HG03354 (cell line): Measurements from ENCODE around the gene CHMP2A.
A peak's percentile ranks its signal among the peaks of the same experiment; 100 is the strongest.

Source experiments
- ATAC-seq: cut with Tn5 transposase; IDR thresholded peaks from one replicate; pipeline ENCODE4 v1.9.1; 2021; ENCODE audit warnings: mild to moderate bottlenecking; ENCODE audit not compliant: unreplicated experiment, poor library complexity, severe bottlenecking

CHMP2A gene

DNA sequence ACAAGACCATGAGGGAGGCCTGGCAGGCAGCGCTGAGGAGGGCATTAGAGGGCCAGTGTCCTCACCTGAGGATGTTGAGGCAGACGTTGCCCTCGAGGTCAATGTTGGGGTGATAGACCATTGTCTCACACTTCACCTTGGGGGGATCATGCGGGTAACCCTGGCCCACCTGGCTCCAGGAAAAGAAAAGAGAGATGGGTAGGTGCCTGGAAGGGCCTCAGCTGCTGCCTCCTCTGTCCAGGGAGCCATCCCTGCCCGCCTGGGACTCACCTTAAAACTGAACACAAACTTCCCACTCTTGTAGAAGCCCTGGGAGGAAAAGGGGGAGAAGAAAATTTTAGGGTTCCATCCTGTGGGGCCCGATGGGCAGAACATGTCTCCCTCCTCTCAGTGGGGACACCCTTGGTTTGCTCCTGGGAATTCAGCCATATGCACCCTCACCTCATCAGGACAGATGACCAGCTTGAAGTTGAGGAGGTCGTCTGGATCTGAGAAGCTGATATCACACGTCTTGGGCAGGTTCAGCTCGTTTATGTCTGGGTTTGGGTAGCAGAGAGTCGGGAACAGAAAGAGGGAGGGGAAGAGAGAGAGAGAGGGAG, 1.8 kb upstream of the CHMP2A start:
- ATAC-seq = no peak

DNA sequence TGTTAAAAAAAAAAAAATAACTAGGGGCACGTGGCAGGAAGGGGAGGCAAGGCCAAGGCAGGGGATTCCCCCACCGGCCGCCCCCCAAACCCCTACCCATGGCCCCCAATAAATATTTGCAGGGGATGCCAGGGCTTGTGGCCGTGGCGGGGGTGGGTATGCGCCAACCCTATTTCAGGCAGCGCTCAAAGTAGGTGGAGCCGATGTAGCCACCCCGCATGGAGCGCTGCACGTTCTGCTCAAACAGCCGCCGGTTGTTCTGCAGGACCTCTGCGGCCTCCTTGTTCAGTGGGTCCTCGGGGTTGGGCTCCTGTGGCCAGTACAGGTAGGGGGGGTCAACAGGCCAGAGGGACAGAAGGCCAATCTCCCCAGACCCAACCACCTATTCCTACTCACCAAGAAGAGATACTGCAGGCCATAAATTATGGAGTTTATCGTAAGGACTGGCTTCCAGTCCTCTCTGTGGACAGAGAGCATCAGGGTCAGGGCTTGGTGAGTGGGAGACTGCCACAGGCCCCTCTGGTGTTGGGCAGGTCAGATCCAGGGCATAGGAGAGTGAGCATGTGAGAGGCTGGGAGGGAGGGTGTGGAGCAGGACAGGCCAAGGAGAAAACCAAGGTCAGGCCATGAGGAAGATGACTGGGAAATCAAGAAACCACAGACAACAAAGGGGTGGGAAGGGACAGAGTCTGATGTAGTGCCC, 1.2 kb upstream of the CHMP2A start:
- ATAC-seq = no peak

DNA sequence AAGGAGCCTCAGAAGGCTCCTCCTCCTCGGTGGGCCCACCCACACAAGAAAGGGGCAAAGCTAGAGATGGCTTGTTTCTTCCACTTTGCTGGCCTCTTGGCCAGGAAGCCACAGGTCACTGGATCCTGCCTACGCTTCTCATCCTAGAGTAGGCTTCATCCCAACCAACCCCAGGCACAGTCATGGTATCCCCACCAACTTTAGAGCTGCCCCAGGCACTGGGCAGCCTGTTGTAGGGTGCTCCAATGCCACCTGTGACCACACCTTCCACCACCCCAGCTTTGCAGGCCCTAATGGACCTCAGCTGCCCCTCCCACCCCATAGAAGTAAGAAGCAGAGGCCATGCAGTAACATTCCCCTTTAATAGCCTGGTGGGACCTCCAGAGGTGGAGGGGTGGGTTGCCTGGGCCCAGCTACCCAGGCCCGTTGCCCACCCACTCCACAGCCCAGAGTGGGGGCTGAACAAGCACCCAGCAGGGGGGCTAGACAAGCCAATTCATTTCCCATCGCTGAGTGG, 522 bp upstream of the CHMP2A start:
- no peak for ATAC-seq

DNA sequence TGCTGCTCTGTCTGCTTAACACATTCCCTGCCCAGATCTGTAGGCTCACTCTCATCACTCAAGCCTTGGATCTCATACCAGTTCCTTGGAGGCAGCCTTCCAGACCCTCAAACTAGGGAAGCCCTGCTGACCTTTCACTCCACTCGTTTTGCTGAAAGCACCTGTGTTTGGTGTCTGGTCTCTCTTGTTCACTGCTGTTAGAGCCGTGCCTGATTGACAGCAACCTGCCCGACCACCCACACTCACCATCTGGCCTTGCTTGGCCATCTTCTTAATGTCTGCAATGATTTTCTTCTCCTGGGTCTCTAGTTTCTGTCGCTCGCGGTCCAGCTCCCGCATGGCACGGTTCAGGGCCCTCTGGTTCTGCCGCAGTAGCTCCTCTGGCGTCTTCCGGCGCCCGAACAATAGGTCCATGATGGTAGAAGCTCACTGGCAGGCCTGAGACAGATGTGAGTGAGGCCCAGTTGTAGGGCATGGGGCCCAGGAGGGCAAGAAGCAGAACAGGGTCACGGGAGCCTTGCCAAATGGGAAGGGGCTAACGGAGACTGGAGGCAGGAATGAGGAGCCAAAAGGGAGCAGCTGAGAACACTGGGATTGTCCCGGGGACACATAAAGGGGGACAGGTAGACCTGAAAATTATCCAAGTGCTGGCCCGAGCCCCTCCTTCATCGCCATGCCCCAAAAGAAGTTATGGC, 959 bp downstream of the CHMP2A start:
- no peak for ATAC-seq

DNA sequence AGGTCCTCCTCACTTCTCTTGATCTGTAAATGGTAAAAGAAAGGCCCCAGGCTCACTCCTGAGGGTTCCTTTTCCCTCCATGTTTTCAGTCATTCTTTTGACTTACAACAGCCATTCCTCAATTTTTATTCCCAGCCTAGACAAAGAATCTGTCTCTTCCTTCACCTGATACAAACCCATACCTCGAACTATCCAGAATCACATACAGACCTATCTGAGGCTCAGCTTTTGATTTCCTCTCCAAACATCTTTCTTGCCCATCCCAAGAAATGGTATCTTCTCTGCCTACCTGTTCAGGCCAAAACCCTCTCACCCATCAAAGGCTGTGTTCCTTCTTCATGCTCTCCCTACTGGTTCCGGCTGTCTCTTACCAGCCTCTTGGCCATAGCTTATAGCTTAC, 2.2 kb downstream of the CHMP2A start:
- no peak for ATAC-seq

DNA sequence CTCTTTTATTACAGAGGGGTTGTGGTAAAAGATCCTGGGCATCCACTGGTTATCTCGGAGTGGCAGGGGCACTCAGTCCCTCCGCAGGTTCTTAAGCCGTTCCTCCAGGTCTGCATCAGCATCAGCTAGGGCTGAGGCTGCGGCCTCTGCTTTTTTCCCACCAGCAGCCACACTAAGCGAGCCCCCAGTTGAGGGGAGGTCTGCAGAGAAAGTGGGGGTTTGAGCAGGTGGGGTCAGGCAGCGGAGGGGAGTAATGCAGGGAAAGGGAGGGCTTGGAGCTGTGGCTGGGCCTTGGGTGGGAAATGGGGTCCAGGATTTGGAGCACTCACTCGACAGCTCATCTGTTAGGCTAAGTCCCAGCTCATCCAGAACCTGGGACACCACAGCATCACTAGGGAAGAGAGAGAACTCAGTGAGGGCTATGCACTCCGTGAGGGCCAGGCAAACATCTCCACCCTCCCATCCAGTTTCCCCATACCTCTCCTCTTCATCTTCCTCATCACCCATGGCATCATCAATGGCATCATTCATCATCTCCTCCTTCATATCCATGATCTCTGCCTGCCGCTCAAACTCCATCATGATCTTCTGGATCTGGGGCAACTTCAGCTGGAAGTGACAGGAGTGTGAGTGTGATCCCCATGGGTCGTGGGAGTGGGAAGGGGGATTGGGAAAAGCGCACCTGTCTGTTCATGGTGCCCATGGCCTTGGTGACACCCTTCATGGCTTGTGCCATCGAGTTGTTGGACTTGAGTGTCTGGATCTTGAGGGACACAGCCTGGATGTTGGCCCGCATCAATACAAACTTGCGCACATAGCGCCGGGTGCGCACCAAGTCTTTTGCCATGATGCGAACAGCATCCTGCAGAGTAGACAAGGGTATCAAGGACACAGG, 3.1 kb downstream of the CHMP2A start:
- ATAC-seq = no peak

DNA sequence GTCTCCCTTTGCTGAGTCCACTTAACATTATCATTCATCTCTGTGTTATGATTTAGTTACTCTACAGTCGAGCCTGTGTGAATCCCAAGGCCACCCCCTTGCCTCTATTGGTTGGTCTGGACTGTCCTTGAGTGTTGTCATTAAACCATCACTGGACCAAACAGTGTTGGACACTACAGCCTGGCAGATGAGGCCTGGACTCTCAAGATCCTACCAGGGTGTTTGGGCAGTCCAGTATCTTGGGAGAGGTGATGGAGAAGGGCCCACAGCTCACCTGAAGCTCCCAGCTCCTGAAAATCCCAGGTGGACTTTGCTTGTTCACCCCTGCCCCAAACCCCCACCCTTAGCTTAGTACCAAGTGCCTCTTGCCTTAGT, 3.8 kb downstream of the CHMP2A start:
- ATAC-seq = no peak

DNA sequence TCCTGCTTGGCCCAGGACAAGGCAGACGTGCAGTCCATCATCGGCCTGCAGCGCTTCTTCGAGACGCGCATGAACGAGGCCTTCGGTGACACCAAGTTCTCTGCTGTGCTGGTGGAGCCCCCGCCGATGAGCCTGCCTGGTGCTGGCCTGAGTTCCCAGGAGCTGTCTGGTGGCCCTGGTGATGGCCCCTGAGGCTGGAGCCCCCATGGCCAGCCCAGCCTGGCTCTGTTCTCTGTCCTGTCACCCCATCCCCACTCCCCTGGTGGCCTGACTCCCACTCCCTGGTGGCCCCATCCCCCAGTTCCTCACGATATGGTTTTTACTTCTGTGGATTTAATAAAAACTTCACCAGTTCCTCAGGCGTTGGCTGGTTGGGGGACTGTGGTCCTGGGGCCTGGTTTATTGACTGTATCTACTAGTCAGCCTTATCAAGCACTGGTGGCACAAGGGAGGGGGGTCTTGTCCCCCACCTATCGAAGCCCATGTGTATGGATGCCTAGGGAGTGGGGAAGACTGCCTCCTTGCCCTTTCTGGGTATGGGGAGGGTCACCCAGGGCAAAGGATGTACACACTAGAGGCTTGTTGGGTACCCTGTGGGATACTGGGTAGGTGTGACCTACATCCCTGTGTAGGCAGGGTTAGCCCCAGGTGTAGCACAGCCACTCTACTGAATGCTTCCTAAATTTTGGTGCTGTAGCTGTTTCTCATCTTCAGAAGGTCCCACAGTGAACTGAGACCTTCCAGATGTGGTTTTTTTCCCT, 4.4 kb downstream of the CHMP2A start:
- no peak for ATAC-seq

DNA sequence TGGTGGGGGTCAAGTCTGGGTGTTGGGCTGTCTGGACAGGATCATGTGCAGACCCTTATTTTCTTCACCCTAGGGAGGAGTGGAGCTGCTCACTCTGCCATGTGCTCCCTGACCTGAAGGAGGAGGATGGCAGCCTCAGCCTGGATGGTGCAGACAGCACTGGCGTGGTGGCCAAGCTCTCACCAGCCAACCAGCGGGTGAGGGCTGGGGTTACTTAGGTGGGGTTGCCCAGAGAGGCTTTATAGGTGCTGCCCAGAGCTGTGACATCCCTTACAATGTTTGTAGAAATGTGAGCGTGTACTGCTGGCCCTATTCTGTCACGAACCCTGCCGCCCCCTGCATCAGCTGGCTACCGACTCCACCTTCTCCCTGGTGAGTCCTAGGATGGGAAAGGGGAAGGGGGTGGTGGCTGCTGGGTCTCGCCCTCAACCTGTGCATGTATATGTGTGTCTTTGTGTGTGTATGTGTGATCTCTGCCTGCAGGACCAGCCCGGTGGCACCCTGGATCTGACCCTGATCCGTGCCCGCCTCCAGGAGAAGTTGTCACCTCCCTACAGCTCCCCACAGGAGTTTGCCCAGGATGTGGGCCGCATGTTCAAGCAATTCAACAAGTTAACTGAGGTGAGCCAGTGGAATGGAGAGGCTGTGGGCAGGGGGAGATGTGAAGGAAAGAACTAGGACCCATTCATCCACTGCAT, 5.1 kb downstream of the CHMP2A start:
- no peak for ATAC-seq

DNA sequence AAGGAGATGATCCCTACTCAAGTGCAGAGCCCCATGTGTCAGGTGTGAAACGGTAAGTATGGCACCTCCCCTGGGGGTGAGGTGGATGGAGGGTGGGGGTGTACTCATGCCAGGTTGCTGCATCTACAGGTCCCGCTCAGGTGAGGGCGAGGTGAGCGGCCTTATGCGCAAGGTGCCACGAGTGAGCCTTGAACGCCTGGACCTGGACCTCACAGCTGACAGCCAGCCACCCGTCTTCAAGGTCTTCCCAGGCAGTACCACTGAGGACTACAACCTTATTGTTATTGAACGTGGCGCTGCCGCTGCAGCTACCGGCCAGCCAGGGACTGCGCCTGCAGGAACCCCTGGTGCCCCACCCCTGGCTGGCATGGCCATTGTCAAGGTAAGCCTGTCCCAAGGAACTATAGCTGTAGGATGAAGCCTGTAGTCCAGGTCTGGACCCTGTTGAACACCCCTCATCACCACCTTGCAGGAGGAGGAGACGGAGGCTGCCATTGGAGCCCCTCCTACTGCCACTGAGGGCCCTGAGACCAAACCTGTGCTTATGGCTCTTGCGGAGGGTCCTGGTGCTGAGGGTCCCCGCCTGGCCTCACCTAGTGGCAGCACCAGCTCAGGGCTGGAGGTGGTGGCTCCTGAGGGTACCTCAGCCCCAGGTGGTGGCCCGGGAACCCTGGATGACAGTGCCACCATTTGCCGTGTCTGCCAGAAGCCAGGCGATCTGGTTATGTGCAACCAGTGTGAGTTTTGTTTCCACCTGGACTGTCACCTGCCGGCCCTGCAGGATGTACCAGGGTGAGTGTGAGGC, 5.8 kb downstream of the CHMP2A start:
- ATAC-seq = no peak

DNA sequence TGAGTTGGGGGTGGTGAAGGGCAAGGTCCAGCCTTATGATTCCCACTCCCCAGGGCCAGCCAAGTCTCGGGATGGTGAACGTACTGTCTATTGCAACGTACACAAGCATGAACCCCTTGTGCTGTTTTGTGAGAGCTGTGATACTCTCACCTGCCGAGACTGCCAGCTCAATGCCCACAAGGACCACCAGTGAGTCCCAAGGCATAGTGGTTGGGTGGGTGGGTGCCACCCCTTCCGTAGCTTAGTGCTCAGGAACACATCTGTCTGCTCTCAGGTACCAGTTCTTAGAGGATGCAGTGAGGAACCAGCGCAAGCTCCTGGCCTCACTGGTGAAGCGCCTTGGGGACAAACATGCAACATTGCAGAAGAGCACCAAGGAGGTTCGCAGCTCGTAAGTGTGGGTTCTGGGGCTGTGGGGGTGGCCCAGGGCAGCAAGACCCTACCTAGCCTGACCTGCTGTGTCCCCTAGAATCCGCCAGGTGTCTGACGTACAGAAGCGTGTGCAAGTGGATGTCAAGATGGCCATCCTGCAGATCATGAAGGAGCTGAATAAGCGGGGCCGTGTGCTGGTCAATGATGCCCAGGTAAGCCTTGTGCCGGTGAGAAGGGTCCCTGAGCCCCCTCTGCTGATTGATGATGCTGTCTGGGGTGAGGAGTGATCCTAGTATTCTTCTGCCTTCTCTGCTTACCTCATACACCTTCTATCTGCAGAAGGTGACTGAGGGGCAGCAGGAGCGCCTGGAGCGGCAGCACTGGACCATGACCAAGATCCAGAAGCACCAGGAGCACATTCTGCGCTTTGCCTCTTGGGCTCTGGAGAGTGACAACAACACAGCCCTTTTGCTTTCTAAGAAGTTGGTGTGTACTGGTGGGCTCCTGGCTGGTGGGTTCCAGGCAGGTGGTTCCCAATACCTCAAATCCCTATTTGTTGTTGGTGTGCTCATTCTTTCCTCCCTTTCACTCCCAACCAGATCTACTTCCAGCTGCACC, 7.3 kb downstream of the CHMP2A start:
- ATAC-seq = no peak

DNA sequence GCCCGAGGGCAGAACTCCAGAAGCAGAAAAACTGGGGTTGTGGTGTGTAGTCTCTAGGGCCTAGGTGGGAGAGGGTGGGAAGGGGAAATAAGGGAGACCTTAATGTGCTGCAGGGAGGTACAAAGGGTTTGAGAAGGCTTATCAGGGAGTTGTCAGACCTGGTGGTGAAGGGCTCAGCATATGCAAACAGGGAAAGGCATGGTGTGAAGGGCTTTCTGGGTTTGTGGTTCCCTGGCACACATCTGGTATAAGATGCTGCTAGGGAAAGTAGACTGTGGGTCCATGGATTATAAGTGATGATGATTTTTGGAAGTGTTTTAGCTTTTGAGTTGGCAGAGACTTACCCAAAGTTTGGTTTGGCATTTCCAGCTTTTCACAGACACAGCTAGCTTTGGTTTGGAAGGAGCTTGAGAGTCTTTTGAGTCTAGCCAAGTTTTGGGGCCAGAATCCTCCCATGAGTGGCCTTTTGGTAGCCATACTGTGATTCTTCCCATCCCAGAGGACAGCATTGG, 8.8 kb downstream of the CHMP2A start:
- ATAC-seq = no peak

DNA sequence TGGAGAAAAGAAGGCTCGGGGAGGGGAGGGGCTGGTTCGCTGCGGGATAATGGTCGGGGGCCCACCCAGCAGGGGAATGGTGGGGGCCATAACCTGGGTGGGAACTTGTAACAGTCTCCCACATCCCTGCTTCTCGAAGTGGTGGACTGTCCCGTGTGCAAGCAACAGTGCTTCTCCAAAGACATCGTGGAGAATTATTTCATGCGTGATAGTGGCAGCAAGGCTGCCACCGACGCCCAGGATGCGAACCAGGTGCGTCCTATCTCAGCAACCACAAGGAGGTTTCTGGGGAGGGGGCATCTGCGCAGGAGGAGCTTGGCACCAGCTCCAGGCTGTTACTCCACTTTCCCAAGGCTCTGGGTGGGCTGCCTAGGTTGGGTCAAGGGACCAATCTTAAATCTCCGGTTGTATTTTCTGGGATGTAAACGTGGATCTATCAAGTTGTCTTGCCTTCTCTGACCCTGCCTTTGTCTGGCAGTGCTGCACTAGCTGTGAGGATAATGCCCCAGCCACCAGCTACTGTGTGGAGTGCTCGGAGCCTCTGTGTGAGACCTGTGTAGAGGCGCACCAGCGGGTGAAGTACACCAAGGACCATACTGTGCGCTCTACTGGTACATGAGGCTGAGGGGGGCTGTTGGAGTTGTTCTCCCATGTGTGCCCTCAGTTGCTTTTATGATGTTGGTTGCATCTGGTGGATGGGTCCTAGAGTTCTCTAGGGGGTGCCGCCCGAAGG, 9.5 kb downstream of the CHMP2A start:
- ATAC-seq = no peak

DNA sequence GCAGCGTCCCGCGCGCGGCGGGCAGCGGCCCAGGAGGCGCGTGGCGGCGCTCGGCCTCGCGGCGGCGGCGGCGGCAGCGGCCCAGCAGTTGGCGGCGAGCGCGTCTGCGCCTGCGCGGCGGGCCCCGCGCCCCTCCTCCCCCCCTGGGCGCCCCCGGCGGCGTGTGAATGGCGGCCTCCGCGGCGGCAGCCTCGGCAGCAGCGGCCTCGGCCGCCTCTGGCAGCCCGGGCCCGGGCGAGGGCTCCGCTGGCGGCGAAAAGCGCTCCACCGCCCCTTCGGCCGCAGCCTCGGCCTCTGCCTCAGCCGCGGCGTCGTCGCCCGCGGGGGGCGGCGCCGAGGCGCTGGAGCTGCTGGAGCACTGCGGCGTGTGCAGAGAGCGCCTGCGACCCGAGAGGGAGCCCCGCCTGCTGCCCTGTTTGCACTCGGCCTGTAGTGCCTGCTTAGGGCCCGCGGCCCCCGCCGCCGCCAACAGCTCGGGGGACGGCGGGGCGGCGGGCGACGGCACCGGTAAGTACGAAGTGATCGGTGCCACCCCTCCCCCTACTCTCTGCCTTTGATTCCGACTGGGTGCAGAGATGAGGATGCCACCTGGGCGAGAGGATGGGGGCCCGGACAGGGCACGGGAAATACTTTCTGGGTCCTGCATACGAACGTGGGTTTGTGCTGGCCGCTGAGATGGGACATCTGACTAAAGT, 10.2 kb downstream of the CHMP2A start:
- peak; percentile 63 for ATAC-seq

DNA sequence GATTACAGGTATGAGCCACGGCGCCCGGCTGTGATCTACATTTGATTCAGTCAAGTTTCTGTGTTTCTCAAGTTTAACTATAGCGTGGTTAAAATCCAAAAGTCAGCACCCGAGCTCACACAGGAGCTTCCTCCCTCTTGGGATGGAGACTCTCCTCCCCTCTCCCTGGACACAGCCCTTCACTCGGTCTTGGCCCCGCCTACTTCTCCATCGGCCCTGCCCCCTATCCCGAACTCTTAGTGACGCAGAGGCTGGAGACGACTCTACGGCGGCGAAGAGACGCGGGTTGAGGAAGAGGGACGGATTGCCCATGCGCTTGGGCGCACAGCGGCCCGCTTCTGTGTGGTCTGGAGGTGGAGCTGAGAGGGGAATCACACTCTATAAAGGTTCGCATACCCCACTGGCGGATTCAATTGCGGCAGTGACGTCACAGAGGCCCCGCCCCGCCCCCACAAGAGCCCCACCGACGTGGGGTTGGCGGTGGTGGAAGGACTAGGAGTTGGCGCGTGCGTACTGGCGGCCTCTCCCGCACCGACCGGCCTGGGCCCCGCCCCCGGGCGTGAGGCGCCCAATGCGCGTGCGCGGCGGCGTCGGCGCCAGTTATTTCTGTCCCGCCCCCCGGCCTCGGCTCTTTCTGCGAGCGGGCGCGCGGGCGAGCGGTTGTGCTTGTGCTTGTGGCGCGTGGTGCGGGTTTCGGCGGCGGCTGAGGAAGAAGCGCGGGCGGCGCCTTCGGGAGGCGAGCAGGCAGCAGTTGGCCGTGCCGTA, 10.9 kb downstream of the CHMP2A start, which contains the start of gene TRIM28:
TRIM28 (plus strand) TSS at position 239 of the 765 bp plus-strand sequence. CDS start 694 bp downstream, outside the sequence.
- peak; percentile 81 for ATAC-seq
